Measurements from ENCODE around the gene RCE1.

RCE1 gene

DNA sequence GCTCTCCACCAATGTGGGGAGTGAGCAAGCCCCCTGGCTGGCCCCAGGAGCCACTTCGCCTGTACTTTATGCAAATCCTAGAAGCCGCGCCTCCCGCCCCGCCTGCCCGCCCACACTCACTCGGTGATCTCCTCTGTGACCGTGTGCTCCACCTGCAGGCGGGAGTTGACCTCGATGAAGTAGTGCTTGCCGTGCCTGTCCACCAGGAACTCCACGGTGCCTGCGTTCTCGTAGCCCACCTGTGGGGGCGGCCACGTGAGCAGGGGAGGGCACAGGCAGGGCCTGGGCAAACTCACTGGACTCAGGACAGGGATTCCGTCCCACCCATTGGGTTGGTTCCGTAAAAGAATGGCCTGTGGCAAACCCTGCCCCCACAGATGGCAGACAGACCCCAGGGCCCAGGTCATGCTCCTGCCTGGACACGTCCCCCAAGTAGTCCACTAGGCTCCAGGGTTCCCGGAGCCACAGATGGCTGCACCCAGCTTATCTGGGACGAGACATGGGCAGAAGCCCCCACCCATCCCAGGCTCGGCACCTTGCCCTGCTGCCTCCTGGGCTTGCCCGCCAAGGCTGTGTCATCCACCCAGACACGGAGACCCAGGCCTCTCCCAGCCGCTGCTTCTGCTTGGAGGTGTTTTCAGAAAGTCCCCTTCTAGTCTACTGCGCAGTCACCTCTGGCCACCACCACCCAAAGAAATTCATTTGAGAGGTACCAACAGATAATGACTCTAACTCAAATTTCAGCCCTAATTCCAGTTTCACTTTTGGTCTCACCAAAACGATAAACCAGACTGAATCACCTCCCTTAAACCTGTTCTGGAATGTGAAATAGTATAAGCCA, 25.7 kb downstream of the RCE1 start:
- DNase-seq (ENCODE audit: low read depth, low spot score) = peak; percentile 88

DNA sequence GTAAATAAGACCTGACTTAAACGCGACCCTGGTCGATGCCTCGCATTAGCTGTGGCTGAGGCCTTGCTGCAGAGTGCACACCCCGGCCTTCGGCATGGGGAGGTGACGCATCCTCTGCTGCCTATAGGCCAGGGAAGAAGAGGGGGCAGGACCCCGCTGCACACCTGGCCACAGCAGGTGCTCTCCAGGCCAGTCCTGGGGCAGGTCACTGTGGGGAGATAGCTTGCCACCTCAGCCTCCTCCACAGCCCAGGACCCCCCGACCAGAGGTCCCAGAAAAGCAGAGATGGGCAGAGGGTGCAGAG, 26.3 kb downstream of the RCE1 start:
- DNase-seq (ENCODE audit: low read depth, low spot score) = no peak

DNA sequence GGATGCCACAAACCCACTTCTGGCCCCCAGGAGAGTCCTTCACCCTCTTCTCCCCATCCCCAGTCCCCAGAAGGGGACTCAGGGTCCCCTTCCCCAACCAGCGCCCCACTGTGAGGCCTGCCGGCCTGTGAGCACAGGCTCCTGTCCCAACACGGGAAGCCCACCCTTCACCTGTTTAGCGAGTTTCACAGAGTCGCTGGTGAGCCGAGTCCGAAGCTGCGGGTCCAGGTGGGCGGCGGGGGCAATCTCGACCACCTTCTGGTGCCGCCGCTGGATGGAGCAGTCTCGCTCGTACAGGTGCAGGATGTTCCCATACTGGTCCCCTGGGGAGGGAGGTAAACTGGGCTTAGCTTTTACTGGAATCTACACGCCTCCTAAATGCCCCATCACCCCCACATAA, 26.9 kb downstream of the RCE1 start:
- DNase-seq (ENCODE audit: low read depth, low spot score) = no peak

DNA sequence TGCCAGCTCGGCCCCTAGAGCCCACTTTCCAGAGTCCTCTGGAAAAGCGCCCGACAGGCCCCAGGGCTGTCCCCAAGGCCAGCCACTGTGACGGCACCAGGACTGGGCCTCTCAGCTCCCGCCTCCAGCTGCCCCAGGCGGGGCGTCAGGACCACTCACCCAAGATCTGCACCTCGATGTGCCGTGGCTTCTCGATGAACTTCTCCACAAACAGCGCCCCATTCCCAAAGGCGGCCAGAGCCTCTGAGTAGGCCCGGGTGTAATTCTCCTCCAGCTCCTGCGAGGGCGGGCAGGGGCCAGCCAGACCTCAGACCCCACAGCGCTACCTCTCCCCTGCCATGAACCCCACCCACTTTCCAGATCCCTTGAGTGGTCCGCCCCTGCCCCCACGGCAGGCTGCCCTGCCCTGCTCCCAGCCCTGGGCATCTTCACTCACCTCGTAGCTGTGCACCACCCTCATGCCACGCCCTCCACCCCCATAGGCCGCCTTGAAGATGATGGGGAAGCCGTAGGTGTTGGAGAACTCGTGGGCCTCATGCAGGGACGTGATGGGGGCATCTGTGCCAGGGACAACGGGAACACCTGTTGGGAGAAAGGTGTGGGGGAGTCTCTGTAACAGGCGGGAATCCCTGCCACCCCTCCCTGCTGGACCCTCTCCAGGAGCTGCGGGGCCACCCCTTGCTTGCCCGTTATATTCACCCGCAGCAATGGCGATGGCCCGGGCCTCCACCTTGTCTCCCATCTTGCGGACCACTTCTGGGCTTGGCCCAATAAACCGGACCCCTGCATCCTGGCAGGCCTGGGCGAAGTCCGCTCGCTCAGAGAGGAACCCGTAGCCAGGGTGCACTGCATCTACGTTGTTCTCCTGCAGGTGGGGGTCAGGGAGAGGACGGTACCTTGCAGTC, 27.6 kb downstream of the RCE1 start:
- DNase-seq (ENCODE audit: low read depth, low spot score) = no peak

DNA sequence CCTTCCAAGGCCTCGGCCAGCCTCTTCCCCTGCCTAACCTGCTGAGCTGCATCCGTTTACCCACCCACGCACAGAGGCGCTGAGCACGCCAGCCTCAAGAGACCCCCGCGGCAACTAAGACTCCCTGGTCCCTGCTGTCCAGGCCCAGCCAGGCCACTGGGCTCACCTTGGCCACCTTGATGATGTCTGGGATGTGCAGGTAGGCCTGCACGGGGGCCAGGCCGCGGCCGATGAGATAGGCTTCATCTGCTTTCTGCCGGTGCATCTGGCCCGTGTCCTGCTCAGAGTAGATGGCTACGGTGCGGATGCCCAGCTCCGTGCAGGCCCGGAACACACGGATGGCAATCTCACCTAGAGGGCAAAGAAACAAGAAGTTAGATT, 28.3 kb downstream of the RCE1 start:
- DNase-seq (ENCODE audit: low read depth, low spot score) = no peak

DNA sequence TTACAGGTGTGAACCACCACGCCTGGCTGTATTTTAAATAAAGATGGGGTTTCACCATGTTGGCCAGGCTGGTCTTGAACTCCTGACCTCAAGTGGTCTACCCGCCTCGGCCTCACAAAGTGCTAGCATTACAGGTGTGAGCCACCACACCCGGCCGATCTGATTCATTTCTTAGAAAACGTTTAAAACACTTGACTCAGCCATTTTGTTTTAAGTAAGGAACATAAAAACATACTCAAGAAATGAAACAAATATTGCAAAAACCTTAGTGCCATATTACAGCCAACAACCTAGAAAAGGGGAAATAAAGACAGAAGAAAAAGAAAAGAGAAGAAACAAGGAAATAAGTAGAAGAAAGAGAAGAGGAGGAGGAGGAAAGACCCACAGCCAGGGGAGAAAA, 31.0 kb downstream of the RCE1 start:
- no peak for DNase-seq (ENCODE audit: low read depth, low spot score)

DNA sequence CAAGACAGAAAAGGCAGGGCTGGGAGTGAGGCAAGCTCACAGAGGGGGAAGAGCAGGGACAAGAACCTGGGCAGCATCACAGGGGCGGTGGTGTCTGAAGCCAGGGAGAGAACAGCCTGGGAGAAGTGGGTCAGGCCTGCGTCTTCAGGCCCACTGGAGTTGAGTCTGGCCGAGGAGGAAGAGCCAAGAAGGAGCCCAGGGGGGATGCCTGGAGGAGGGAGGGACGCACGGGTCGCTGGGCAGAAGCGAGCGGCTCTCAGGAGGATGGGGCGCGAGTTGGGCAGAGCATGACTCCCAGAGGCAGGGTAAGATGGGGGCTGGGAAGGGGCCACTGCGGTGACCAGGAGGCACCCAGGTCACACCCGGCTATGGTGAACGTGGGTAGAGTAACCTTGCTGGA, 32.1 kb downstream of the RCE1 start:
- no peak for DNase-seq (ENCODE audit: low read depth, low spot score)

DNA sequence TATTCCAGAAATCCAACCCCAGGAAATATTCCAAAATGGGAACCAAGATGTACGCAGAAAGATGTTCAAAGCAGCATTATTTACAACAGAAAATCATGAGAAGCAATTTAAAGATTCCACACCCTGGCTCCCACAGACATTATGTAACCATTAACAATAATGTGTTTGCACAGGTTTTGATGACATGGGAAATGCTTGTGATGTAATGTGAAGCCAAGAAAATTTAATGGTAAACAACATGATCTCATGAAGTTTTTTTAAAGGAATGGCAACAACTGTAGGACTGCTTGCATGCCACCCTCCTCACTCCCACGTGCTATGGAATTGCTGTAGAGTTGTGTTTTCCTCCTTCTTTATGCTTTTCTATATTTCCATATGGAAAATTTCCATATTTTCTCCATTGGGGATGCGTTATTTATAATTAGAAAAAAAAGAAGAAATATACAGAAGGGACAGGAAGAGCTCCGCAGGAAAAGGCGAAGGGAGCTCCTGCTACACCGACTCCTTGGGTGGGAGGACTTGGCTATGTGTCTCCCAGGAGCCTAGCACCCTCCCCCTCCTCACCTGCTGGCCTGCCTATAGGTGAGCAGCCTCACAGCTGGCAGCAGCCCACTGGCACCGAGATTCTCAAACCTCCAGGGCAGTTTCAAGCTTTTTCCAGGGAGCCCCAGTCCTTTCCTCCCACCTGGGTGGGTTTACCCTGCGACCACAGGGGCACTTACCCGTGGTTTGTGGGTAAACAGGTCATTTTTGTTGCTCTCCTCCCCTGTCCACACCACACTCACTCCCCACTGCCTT, 34.5 kb downstream of the RCE1 start:
- no peak for DNase-seq (ENCODE audit: low read depth, low spot score)

DNA sequence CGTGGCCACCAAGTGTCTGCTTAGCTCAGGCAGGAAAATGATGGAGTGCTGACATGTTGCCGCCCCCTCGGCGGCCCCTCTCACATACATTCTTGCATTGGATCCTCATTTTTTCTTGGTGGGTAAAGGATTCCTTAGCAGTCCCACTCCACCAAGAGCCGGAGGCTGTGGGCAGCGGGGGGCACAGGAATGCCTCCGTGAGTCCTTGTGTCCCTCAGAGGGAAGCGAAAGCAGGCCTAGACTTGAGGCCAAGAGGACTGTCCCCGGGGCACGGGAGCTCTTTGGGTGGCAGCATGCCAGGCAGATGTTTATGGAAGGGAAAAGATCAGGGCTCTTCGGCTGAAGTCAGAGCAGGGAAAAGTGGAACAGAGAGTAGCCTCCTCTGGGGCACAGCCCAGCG, 35.2 kb downstream of the RCE1 start:
- DNase-seq (ENCODE audit: low read depth, low spot score) = no peak

DNA sequence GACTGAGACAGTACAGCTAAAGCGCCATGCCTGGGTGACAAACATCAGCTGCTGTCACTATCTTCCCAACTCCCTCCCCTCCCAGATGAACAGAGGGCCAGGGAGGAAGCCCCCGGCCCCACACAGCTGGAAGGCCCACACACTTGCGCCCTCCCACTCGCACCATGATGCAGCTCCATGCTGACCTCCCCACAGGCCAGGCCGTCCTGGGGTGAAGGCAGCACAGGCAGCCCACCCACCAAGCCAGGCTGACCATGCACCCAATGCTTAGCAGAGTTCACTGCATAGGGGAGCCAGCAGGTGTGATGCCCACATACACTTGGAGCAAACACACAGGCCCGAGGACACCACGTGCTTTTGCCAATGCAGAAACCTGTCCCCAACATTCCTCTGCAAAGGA, 35.8 kb downstream of the RCE1 start:
- DNase-seq (ENCODE audit: low read depth, low spot score) = no peak

DNA sequence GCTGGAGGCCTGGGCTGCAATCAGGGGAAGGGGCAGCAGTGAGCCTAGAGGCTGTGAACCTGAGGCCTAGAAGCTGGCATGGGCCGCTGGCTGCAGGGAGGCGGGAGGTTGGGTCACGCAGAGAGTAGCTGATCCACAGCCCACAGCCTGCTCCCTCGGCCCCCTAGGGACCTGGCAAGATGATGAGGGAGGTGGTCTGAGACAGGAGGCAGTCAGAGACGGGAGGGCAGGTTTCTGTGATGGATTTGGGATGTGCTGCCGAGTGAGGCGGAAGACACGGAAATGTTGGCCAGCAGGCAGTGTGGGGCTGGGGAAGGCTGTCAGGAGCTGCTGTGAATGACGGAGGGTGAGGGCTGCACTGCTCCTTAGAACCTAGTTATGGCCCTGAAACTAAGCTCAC, 36.3 kb downstream of the RCE1 start:
- DNase-seq (ENCODE audit: low read depth, low spot score) = no peak

DNA sequence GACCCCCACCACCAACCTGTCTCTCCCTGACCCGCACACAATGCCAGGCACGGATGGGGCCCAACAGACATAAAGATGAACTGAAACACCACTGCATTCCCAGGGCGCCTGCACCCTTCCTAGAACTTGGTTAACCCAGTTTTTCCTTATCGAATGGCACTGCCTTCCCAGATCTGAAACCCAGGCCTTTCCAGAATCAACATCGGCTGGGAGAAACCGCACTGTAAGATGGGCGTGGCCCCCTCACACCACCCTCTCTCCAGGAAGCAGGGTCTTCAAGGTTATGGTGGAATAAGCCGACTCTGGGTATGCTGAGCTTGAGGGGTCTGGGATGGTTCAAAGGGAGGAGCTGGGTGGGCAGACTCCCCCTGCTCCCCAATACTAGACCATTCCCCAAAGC, 36.8 kb downstream of the RCE1 start:
- DNase-seq (ENCODE audit: low read depth, low spot score) = no peak

DNA sequence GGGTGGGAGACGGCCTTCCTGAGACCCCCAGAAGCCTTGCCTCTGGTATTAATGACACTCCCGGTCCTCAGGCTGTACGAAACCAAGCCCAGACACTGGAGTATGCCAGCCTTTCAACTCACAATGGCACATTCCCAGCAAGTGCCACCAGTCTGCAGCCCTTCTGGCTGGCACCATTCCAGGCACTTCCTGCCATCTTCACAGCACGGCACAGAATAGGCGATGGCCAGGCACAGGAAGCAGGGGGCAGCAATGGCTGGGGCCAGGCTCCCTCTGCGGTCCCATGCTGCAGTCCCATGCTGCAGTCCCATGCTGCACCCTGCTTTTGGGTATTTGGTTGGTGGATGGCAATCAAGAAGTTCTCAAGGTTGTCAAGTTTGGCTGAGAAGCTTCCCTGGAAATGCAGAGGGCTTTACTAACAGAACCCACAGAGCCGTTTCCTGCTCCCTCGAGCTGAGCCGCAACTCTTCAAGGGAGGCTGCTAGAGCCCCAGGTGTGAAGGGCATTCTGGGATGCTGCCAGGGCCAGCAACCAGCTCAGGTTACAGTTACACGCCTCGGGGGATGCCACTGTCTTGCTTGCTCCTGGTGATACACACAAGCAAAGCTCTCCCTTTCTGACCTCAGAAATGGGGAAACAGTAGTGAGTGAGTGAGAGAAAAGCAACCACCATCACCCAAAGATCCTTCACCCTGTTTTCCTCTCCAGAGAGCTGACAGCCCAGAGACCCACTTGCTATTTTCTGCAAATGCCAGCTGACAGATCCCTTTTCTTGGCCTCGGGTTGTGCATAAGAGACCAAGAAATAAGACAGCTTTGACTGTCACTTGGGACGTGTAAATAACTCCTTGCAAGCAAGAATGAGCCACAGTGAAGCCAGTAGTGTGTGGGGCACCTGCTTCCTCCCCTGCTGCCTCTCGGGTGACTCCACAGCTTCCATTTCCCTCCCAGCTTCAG, 37.5 kb downstream of the RCE1 start:
- no peak for DNase-seq (ENCODE audit: low read depth, low spot score)

DNA sequence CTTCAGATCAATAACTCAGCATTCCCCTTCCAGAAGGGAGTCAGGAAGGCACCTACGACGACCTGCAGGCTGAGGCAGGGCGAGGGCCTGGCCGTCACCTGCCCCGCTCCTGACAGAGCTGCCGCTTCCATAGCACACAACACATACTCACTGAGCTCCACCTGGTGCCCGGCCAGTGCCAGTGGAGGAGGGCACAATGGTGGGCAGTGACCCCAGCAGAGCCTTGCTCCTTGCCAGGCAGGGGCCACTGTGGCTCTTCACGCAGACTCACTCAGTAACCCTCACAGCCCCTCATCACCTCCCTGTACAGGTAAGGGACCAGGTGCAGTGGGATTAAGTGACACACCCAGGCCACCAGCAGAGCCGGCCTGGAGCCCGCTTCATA, 38.2 kb downstream of the RCE1 start:
- no peak for DNase-seq (ENCODE audit: low read depth, low spot score)

DNA sequence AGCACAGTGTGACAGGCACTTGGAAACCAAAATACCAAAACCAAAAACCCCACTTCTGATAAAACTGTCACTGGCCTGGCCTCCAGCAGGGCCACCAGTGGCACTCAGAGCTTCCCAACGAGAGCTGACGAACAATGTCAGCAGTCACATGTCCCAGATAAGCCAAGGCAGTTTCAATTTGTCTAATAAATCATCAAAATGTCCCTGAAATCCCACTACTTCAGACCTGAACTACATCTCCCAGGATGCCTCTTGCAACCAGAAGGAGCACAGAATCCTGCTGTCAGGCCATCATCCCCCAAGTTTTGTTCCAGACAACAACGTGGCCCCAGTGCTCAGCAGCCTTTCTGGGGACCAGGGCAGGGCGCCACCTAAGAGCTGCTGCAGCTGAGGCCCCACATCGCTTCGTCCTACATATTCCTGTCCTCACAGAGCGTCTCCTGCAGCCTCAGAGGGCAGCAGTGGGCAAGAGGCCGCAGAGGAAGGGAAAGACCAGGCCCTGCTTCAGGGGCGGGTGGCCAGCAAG, 38.7 kb downstream of the RCE1 start:
- no peak for DNase-seq (ENCODE audit: low read depth, low spot score)

DNA sequence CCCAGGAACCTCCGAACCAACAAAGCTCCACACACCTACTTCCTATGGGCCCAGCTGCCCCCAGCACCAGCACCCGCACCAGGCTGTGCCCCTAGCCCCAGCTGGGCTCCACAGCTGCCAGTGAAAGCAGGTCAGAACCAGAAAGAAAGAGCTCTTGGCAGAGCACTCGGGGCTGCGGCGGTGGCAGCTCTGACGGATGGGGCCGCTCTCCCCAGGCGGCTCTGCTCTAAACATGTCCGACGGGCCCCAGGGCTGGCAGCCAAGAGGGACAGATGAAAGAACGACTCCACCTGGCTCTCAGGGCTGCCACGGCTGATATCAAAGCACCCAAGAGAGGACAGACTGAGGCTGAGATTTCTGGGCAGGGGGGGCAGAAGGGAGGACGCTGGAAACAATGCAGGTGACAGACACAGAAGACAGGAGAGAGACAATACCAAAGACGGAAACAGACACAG, 39.3 kb downstream of the RCE1 start:
- no peak for DNase-seq (ENCODE audit: low read depth, low spot score)

DNA sequence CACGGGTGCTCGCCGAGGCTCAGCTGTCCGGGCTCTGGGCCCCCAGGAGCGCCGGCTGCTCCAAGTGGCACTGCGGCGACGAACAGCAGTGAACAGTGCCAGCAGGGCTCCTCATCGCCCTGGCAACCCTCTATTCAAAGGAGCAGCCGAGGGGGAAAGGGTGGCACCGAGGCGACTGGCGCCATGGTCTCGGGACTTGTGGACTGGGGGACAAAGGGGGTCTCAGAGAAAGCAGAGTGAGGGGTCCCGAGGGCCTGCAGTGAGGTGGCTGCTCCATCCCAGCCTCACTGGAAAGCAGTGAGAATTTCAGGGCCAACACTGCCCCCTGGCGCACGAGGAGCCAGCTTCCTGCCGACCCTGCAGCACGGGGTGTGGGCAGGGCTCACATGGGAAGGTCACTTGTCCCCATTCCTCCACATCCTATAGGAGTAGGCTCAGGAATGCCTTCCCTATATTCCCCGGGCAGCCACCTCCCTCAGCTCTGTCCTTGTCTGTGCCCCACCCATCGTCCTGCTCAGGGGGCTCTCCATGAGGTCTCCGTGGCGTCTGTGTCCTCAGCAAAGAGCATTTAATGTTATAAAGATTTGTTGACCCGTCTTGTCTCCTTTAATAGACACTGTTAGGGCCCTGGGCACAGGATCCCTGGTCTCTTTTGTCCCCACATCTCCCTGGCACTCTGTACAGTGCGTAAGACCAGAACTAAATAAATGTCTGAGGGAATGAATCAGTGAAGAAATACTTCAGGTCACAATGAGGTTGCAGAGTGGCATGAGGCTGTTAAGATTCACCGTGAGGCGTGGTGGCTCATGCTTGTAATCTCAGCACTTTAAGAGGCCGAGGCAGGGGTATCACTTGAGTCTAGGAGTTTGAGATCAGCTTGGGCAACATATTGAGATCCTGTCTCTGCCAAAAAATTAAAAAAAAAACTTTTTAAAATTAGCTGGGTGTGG, 40.0 kb downstream of the RCE1 start:
- peak; percentile 91 for DNase-seq (ENCODE audit: low read depth, low spot score)

DNA sequence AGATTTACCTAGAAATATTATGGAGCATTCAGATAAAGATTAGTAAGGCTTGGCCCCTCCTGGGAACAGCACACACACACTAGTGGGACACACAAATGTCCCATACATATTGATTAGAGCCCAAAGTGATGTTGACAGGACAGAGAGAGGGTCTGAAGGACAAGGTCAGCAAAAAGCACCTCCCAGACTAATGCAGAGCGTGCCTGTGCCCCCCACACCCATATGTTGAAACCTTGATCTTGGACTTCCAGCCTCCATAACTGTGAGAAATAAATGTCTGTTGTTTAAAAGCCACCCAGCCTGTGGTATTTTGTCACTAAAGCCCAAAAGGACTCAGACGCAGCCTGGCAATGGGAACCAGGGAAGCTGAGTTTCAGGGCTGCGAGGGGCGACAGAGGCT, 41.2 kb downstream of the RCE1 start:
- no peak for DNase-seq (ENCODE audit: low read depth, low spot score)

DNA sequence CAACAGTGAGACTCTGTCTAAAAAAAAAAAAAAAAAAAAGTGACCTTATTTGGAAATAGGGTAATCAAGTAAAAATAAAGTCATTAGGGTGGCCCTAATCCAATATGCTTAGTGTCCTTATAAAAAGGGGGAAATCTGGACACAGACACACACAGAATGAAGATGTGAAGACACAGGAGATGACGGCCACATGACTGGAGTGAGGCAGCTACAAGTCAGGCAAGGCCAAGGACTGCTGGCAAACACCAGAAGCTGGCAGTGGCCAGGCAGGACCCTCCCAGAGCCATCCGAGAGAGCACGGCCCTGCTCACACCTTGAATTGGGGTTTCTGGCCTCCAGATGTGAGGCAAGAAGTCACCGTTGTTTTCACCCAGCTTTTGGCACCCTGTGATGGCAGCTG, 42.2 kb downstream of the RCE1 start:
- no peak for DNase-seq (ENCODE audit: low read depth, low spot score)

DNA sequence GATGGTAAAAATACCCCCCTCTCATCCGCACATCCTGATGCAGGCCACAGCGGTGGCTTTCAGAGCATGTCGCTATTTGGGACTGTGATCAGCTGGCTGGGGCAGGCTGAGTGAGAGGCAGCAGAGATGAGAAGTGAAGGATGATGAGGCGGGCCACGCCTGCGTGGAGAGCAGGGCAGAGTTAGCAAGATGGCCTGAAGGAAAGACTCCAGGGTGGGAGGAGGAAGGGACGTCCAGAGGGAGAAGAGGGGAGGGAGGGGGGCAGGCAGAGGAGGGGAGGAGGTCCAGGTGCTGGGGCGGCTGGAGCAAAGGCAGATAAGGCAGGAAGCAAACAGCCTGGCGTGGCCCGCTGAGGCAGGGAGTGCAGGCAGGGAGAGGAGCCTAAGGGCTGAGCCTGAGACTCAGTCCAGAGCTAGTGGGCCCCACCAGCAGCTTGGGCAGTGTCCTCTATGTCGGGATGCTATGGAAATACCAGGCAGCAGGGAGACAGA, 42.8 kb downstream of the RCE1 start:
- DNase-seq (ENCODE audit: low read depth, low spot score) = peak; percentile 37

Measured in ELF-1 (cell line).